Loucy (cell line): ENCODE measurements around the gene MDM4.

Experiments
- H2AFZ ChIP-seq: fragments of 200-600 bp; sonication (generic); 2 replicates; pipeline ENCODE4 v1.6.0; 2016; ENCODE audit warnings: antibody characterized with exemption, mild to moderate bottlenecking, low read length, moderate library complexity
- H3F3A ChIP-seq: fragments of 200-600 bp; 2 replicates; pipeline ENCODE4 v1.6.0; 2016; ENCODE audit warnings: antibody characterized with exemption, low read depth, mild to moderate bottlenecking
- H3K27me3 ChIP-seq: fragments of 200-600 bp; sonication (generic); 2 replicates; pipeline ENCODE4 v1.6.1; 2014; ENCODE audit warnings: low read length, mild to moderate bottlenecking; ENCODE audit not compliant: insufficient read depth, poor library complexity, severe bottlenecking
- H3K36me3 ChIP-seq: fragments of 200-600 bp; sonication (generic); 2 replicates; pipeline ENCODE4 v1.6.1; 2016; ENCODE audit warnings: low read length; ENCODE audit not compliant: insufficient read depth
- H3K4me1 ChIP-seq: fragments of 200-600 bp; sonication (generic); 2 replicates; pipeline ENCODE4 v1.5.1; 2014; ENCODE audit warnings: low read length, mild to moderate bottlenecking; ENCODE audit not compliant: insufficient read depth, poor library complexity, severe bottlenecking
- H3K4me2 ChIP-seq: fragments of 200-600 bp; sonication (generic); 2 replicates; pipeline ENCODE4 v1.6.0; 2014; ENCODE audit warnings: antibody characterized with exemption, low read length, low read depth, mild to moderate bottlenecking; ENCODE audit not compliant: poor library complexity, severe bottlenecking
- H3K4me3 ChIP-seq: fragments of 200-600 bp; sonication (generic); 2 replicates; pipeline ENCODE4 v1.5.1; 2014; ENCODE audit warnings: low read length, mild to moderate bottlenecking, mixed read lengths; ENCODE audit not compliant: poor library complexity, severe bottlenecking
- H3K79me2 ChIP-seq: fragments of 200-600 bp; sonication (generic); 2 replicates; pipeline ENCODE4 v1.6.1; 2014; ENCODE audit warnings: low read length; ENCODE audit not compliant: insufficient read depth
- H3K9ac ChIP-seq: fragments of 200-600 bp; sonication (generic); 2 replicates; pipeline ENCODE4 v1.6.0; 2014; ENCODE audit warnings: mild to moderate bottlenecking, low read depth, low read length, moderate library complexity; ENCODE audit not compliant: poor library complexity, severe bottlenecking
- H3K9me2 ChIP-seq: fragments of 200-600 bp; sonication (generic); replicated peaks from 2 replicates; pipeline ENCODE4 v1.6.1; 2016; ENCODE audit warnings: low read depth, low read length, mixed read lengths
- H3K9me3 ChIP-seq: fragments of 200-600 bp; sonication (generic); 2 replicates; pipeline ENCODE4 v1.6.1; 2014; ENCODE audit warnings: mild to moderate bottlenecking, antibody characterized with exemption, low read length, low read depth; ENCODE audit not compliant: insufficient read depth
- H4K20me1 ChIP-seq: fragments of 200-600 bp; sonication (generic); 2 replicates; pipeline ENCODE4 v1.6.0; 2014; ENCODE audit warnings: antibody characterized with exemption, low read length, mild to moderate bottlenecking; ENCODE audit not compliant: insufficient read depth, poor library complexity, severe bottlenecking
- CTCF ChIP-seq: fragments of 200-600 bp; sonication (generic); conservative IDR thresholded peaks from 2 replicates; pipeline ENCODE4 v1.5.1; 2014; ENCODE audit warnings: mild to moderate bottlenecking, antibody characterized with exemption, low read length
- EZH2phosphoT487 ChIP-seq: fragments of 200-600 bp; IDR thresholded peaks from 2 replicates; pipeline ENCODE4 v1.6.1; 2018; ENCODE audit warnings: antibody characterized with exemption, mild to moderate bottlenecking, moderate library complexity, borderline replicate concordance

MDM4 gene

GRCh38 chr1:204578867-204579664, 62.9 kb downstream of the MDM4 start:
- Histone ChIP-seq H3K27me3 (no peaks in the 10 kb centered on the region), H3K9me2 (no peaks in the 10 kb centered on the region), H3K36me3 (no peaks in the 10 kb centered on the region), H3K9ac (no peak overlapping the region), H4K20me1 (no peaks in the 10 kb centered on the region), H3K79me2 (no peaks in the 10 kb centered on the region), H3K4me2 (peak overlapping the region; percentile 29), H3K4me1 (no peaks in the 10 kb centered on the region), H3K4me3 (no peak overlapping the region), H2AFZ (no peak overlapping the region), H3K9me3 (no peaks in the 10 kb centered on the region), H3F3A (no peaks in the 10 kb centered on the region)
- TF ChIP-seq CTCF: no peak
- TF ChIP-seq EZH2phosphoT487: no peak

DNA sequence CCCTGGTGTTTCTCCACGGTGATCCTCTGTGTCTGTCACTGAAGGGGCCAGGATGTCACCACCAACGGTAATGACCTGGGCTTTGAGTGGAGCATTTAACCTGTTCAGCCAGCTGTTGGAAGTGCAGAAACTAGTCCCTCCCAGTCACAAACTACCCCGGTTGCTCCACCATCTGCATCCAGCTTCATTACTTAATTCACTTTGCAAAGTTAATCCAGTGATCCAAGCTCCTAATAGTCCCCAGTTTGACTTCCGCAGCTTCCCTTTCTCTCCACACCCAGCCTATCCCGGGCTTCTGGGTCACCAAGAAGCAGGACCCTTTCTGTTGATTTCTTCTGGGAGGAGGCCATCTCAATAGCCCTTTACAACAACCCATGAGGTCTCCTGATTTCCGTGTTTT, 63.5 kb downstream of the MDM4 start:
- H3K27me3 ChIP-seq: no peaks in the 10 kb centered on the region
- no peaks in the 10 kb centered on the region for H3K36me3 ChIP-seq
- no peaks in the 10 kb centered on the region for H3F3A ChIP-seq
- no peak overlapping the region for H2AFZ ChIP-seq
- no peaks in the 10 kb centered on the region for H3K9me3 ChIP-seq
- no peaks in the 10 kb centered on the region for H4K20me1 ChIP-seq
- no peak overlapping the region for H3K4me2 ChIP-seq
- H3K79me2 ChIP-seq: no peaks in the 10 kb centered on the region
- no peak overlapping the region for H3K9ac ChIP-seq
- H3K9me2 ChIP-seq: no peaks in the 10 kb centered on the region
- no peak overlapping the region for H3K4me3 ChIP-seq
- TF ChIP-seq EZH2phosphoT487 (no peak), CTCF (no peak)
- no peaks in the 10 kb centered on the region for H3K4me1 ChIP-seq

GRCh38 chr1:204580862-204581261, 64.7 kb downstream of the MDM4 start:
- Histone ChIP-seq H3K4me2 (no peak overlapping the region), H3K79me2 (no peaks in the 10 kb centered on the region), H3F3A (no peaks in the 10 kb centered on the region), H3K9me3 (no peaks in the 10 kb centered on the region), H3K27me3 (no peaks in the 10 kb centered on the region), H3K36me3 (no peaks in the 10 kb centered on the region), H4K20me1 (no peaks in the 10 kb centered on the region), H3K9me2 (no peaks in the 10 kb centered on the region), H3K4me3 (no peak overlapping the region), H3K4me1 (no peaks in the 10 kb centered on the region), H2AFZ (no peak overlapping the region), H3K9ac (no peak overlapping the region)
- TF ChIP-seq EZH2phosphoT487 (no peak), CTCF (no peak)
